ENCODE measurements around the gene OR2D2.
"Not testable (repeated sequence)": the region's sequence is repeated elsewhere in the genome, so short reads cannot be mapped to it uniquely, and the experiment has no call there.

GRCh38 chr11:6887711-6888110, 4.6 kb downstream of the OR2D2 start:
- TF ChIP-seq, protein P1, sequence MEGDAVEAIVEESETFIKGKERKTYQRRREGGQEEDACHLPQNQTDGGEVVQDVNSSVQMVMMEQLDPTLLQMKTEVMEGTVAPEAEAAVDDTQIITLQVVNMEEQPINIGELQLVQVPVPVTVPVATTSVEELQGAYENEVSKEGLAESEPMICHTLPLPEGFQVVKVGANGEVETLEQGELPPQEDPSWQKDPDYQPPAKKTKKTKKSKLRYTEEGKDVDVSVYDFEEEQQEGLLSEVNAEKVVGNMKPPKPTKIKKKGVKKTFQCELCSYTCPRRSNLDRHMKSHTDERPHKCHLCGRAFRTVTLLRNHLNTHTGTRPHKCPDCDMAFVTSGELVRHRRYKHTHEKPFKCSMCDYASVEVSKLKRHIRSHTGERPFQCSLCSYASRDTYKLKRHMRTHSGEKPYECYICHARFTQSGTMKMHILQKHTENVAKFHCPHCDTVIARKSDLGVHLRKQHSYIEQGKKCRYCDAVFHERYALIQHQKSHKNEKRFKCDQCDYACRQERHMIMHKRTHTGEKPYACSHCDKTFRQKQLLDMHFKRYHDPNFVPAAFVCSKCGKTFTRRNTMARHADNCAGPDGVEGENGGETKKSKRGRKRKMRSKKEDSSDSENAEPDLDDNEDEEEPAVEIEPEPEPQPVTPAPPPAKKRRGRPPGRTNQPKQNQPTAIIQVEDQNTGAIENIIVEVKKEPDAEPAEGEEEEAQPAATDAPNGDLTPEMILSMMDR (IDR thresholded peaks at IDR 0.05): not testable (repeated sequence)
- TF ChIP-seq POLR2A (IDR thresholded peaks at IDR 0.05): not testable (repeated sequence)
